Globus pallidus (tissue), 1 donor: Measurements from ENCODE around the gene WWOX.

Source experiments
- DNase-seq: peaks from one replicate; pipeline ENCODE4 v3.0.0-alpha.2; 2015; ENCODE audit warnings: low spot score

The WWOX gene

GRCh38 chr16:79150151-79150550 is 1050.7 kb downstream of the WWOX start:
- no peak for DNase-seq

GRCh38 chr16:79150632-79151310 is 1051.3 kb downstream of the WWOX start:
- no peak for DNase-seq

GRCh38 chr16:79154086-79154485 is 1054.6 kb downstream of the WWOX start:
- DNase-seq, result peak; percentile 85

- DNase-seq, result no peak
Observed at GRCh38 chr16:79155471-79155870, 1056.0 kb downstream of the WWOX start.

- DNase-seq, result no peak
Observed at GRCh38 chr16:79155904-79156303, 1056.5 kb downstream of the WWOX start.

- no peak for DNase-seq
Observed at GRCh38 chr16:79156761-79157160, 1057.3 kb downstream of the WWOX start.

- no peak for DNase-seq
Observed at GRCh38 chr16:79158337-79158736, 1058.9 kb downstream of the WWOX start.

- no peak for DNase-seq
Observed at GRCh38 chr16:79159261-79160049, 1060.0 kb downstream of the WWOX start.

- DNase-seq, result no peak
Observed at GRCh38 chr16:79162977-79163376, 1063.5 kb downstream of the WWOX start.

- peak; percentile 48 for DNase-seq
Observed at GRCh38 chr16:79163691-79164387, 1064.4 kb downstream of the WWOX start.

GRCh38 chr16:79164388-79164995 is 1065.0 kb downstream of the WWOX start:
- DNase-seq, result no peak

GRCh38 chr16:79165079-79165478 is 1065.6 kb downstream of the WWOX start:
- no peak for DNase-seq

- DNase-seq, result no peak
Observed at GRCh38 chr16:79165506-79165905, 1066.1 kb downstream of the WWOX start.

GRCh38 chr16:79167893-79168292 is 1068.4 kb downstream of the WWOX start:
- DNase-seq, result no peak

- no peak for DNase-seq
Observed at GRCh38 chr16:79168321-79168720, 1068.9 kb downstream of the WWOX start.

- no peak for DNase-seq
Observed at GRCh38 chr16:79169239-79169638, 1069.8 kb downstream of the WWOX start.

GRCh38 chr16:79170555-79171246 is 1071.2 kb downstream of the WWOX start:
- no peak for DNase-seq

GRCh38 chr16:79171504-79171903 is 1072.0 kb downstream of the WWOX start:
- no peak for DNase-seq

- no peak for DNase-seq
Observed at GRCh38 chr16:79171931-79172705, 1072.7 kb downstream of the WWOX start.

GRCh38 chr16:79172976-79173500 is 1073.6 kb downstream of the WWOX start:
- DNase-seq, result no peak

GRCh38 chr16:79173919-79174318 is 1074.5 kb downstream of the WWOX start:
- DNase-seq, result no peak
